Parathyroid adenoma (tissue), 2 donors: ENCODE results near the gene CATSPERE.
"Not testable (repeated sequence)": the region's sequence is repeated elsewhere in the genome, so short reads cannot be mapped to it uniquely, and the experiment has no call there.

Experiments
- H2AFZ ChIP-seq: fragments of 300-600 bp; sonication (generic); one replicate; pipeline ENCODE4 v1.7.0; 2017; ENCODE audit warnings: antibody characterized with exemption, mild to moderate bottlenecking
- H3K27ac ChIP-seq: fragments of 300-600 bp; sonication (generic); one replicate; pipeline ENCODE4 v1.7.0; 2017
- H3K27me3 ChIP-seq: fragments of 300-600 bp; sonication (generic); one replicate; pipeline ENCODE4 v1.7.0; 2017; ENCODE audit warnings: low read length; ENCODE audit not compliant: control insufficient read depth, insufficient read depth
- H3K36me3 ChIP-seq: fragments of 300-600 bp; sonication (generic); one replicate; pipeline ENCODE4 v1.7.0; 2017; ENCODE audit warnings: low read length; ENCODE audit not compliant: control insufficient read depth, insufficient read depth
- H3K4me1 ChIP-seq: fragments of 300-600 bp; sonication (generic); one replicate; pipeline ENCODE4 v1.7.0; 2017; ENCODE audit warnings: control low read depth
- H3K4me2 ChIP-seq: fragments of 300-600 bp; sonication (generic); one replicate; pipeline ENCODE4 v1.7.0; 2017; ENCODE audit warnings: low read length
- H3K4me3 ChIP-seq: fragments of 300-600 bp; sonication (generic); one replicate; pipeline ENCODE4 v1.7.0; 2017; ENCODE audit warnings: low read depth, low read length
- H3K79me2 ChIP-seq: fragments of 300-600 bp; sonication (generic); one replicate; pipeline ENCODE4 v1.7.0; 2017; ENCODE audit warnings: control low read depth
- H3K9ac ChIP-seq: fragments of 300-600 bp; sonication (generic); one replicate; pipeline ENCODE4 v1.7.0; 2017; ENCODE audit warnings: mild to moderate bottlenecking
- H3K9me3 ChIP-seq: fragments of 300-600 bp; sonication (generic); one replicate; pipeline ENCODE4 v1.7.0; 2017; ENCODE audit warnings: low read length; ENCODE audit not compliant: control insufficient read depth
- TF ChIP-seq, protein P1 (sequence below): fragments of 300-600 bp; sonication (generic); IDR thresholded peaks from one replicate; pipeline ENCODE4 v1.7.0; 2017; ENCODE audit warnings: antibody characterized with exemption, mild to moderate bottlenecking
- donor health status: primary hyperparathyroidism.

CATSPERE gene

DNA sequence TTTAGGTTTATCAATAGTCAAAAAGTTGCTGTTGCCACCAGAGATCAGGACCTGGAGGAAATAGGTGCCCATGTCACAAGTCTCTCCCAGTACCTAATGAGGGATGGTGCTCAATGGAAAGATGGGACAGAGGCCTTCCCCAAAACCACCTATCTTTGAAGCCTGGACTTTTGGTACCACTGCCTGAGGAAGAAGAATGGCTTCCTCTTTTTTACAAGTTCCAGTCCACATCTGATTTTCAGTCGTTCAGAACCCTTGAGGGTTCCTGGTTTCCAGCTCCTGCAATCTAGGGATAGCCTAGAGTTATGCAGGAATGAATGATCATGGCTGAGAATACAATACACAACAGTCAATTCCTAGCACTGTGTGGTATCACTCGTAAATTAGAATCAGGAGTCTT lies 5.7 kb downstream of the CATSPERE start:
- TF ChIP-seq, protein P1, sequence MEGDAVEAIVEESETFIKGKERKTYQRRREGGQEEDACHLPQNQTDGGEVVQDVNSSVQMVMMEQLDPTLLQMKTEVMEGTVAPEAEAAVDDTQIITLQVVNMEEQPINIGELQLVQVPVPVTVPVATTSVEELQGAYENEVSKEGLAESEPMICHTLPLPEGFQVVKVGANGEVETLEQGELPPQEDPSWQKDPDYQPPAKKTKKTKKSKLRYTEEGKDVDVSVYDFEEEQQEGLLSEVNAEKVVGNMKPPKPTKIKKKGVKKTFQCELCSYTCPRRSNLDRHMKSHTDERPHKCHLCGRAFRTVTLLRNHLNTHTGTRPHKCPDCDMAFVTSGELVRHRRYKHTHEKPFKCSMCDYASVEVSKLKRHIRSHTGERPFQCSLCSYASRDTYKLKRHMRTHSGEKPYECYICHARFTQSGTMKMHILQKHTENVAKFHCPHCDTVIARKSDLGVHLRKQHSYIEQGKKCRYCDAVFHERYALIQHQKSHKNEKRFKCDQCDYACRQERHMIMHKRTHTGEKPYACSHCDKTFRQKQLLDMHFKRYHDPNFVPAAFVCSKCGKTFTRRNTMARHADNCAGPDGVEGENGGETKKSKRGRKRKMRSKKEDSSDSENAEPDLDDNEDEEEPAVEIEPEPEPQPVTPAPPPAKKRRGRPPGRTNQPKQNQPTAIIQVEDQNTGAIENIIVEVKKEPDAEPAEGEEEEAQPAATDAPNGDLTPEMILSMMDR = no peak
- H3K27ac ChIP-seq = no peak overlapping the region
- H2AFZ ChIP-seq = no peak overlapping the region
- no peaks in the 10 kb centered on the region for H3K9me3 ChIP-seq
- no peak overlapping the region for H3K4me2 ChIP-seq
- H3K4me3 ChIP-seq = no peak overlapping the region
- no peaks in the 10 kb centered on the region for H3K4me1 ChIP-seq
- H3K79me2 ChIP-seq = no peaks in the 10 kb centered on the region
- no peak overlapping the region for H3K9ac ChIP-seq
- H3K36me3 ChIP-seq = no peaks in the 10 kb centered on the region
- H3K27me3 ChIP-seq = no peaks in the 10 kb centered on the region

DNA sequence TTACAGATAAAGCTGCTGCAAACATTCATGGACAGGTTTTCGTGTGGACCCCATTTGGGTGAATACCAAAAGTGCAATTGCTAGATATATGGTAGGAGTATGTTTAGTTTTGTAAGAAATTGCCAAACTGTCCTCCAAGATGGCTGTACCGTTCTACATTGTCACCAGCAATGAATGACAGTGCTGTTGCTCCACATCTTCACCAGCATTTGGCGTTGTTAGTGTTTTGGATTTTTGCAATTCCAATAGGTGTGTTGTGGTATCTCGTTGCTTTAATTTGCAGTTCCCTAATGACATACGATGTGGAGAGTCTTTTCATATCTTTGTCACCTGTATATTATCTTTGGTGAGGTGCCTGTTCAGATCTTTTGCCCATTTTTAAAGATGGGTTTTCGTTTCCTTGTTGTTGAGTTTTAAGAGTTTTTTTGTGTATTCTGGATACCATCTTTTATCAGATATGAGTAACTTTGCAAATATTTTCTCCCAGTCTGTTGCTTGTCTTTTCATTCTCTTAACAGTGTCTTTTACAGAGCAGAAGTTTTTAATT lies 12.1 kb downstream of the CATSPERE start:
- Histone ChIP-seq H2AFZ (no peak overlapping the region), H3K4me3 (no peak overlapping the region), H3K27me3 (no peaks in the 10 kb centered on the region), H3K27ac (no peak overlapping the region), H3K79me2 (no peaks in the 10 kb centered on the region), H3K4me2 (no peak overlapping the region), H3K9ac (no peak overlapping the region), H3K36me3 (no peaks in the 10 kb centered on the region), H3K4me1 (no peaks in the 10 kb centered on the region), H3K9me3 (no peaks in the 10 kb centered on the region)
- TF ChIP-seq, protein P1 = no peak

DNA sequence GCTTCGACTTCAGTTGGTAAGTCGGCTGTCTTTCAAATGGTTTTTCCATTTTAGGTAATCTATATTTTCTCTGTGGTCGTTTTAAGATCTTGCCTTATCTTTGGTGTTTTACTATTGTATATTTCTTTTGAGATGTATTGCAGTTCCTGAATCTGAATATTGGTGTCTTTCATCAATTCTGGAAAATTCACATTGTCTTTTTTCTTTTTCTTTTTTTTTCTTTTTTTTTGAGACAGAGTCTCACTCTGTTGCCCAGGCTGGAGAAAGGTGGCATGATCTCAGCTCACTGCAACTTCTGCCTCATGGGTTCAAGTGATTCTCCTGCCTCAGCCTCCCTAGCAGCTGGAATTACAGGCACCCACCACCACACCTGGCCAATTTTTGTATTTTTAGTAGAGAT lies 23.9 kb downstream of the CATSPERE start:
- H3K27me3 ChIP-seq, H3K27ac ChIP-seq, H2AFZ ChIP-seq, H3K4me3 ChIP-seq, H3K79me2 ChIP-seq, H3K4me1 ChIP-seq, H3K9ac ChIP-seq, H3K4me2 ChIP-seq, H3K36me3 ChIP-seq, H3K9me3 ChIP-seq: not testable (repeated sequence)

DNA sequence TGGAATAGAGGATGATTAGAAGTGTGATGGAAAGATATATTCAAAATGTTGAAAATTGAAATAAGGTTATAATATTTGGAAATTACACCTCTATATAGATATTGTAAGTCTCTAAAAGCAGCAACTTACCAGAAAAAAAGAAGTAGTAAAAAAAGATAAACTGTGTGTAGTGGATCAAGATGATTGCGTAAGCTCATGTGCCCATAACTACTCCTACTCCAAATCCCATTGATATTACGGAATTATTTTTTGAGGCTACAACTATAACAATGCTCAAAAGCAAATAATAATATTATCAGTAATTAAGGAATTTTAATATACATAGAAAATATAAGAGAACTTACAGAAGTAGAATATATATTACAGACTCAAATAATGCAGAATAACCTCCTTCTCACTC lies 33.6 kb downstream of the CATSPERE start:
- Histone ChIP-seq H3K27me3 (no peaks in the 10 kb centered on the region), H3K9me3 (no peaks in the 10 kb centered on the region), H3K9ac (no peak overlapping the region), H3K79me2 (no peaks in the 10 kb centered on the region), H3K36me3 (no peaks in the 10 kb centered on the region), H3K27ac (no peak overlapping the region), H3K4me1 (no peaks in the 10 kb centered on the region), H2AFZ (no peak overlapping the region), H3K4me3 (no peak overlapping the region), H3K4me2 (no peak overlapping the region)
- TF ChIP-seq, protein P1 = no peak

DNA sequence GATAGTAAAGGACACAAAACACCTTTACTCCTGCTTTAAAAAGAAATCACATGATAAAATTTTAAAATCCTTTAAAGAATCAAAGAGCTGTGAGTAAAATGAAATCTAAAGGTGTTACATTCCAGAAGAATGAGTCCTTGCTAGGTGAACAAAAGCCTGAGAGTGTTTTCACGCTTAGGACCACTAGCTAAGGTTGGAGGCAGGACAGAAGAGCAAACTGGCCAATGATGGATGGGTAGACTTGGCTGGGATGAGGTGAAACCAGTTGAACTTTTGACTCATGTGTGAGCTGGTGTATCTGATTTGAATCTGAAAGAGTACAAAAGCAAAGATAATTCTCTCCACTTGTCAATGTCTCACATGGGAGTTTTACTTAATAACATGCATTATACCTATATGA lies 35.1 kb downstream of the CATSPERE start:
- Histone ChIP-seq H3K27ac (no peak overlapping the region), H3K4me3 (no peak overlapping the region), H3K79me2 (no peaks in the 10 kb centered on the region), H3K4me1 (no peaks in the 10 kb centered on the region), H3K9me3 (no peaks in the 10 kb centered on the region), H3K4me2 (no peak overlapping the region), H3K27me3 (no peaks in the 10 kb centered on the region), H2AFZ (no peak overlapping the region), H3K9ac (no peak overlapping the region), H3K36me3 (no peaks in the 10 kb centered on the region)
- TF ChIP-seq, protein P1 = no peak
